ENCODE measurements around the gene ST3GAL2.

ST3GAL2 gene

DNA sequence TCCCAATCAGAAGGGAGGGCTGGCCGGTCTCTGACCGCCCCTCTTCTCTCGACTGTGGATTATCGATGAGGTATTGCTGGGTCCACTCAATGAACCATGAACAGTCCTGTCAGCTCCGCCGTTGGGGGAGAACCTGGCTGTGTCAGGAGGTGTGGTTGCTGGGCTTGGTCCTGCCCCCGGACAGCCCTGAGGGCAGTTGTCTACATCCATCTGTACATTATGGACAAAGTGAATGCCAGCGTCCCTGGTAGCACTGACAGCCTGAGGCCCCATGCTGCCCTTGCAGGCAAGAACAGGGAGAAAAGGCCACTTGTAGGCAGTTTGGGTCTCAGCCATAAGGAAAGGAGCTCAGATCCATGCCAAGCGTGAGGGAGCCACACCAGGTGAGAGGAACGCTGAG, 38.9 kb downstream of the ST3GAL2 start:
- Histone ChIP-seq H3K27me3 (no peaks in the 10 kb centered on the region), H3K4me1 (peaks cover 29% of the 10 kb centered on the region), H3K36me3 (peaks cover 10% of the 10 kb centered on the region), H3K4me3 (ENCODE audit: low read depth, low read length) (no peak overlapping the region), H3K9me3 (no peaks in the 10 kb centered on the region)
- TF ChIP-seq, protein P1, sequence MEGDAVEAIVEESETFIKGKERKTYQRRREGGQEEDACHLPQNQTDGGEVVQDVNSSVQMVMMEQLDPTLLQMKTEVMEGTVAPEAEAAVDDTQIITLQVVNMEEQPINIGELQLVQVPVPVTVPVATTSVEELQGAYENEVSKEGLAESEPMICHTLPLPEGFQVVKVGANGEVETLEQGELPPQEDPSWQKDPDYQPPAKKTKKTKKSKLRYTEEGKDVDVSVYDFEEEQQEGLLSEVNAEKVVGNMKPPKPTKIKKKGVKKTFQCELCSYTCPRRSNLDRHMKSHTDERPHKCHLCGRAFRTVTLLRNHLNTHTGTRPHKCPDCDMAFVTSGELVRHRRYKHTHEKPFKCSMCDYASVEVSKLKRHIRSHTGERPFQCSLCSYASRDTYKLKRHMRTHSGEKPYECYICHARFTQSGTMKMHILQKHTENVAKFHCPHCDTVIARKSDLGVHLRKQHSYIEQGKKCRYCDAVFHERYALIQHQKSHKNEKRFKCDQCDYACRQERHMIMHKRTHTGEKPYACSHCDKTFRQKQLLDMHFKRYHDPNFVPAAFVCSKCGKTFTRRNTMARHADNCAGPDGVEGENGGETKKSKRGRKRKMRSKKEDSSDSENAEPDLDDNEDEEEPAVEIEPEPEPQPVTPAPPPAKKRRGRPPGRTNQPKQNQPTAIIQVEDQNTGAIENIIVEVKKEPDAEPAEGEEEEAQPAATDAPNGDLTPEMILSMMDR (IDR thresholded peaks at IDR 0.05; ENCODE audit: low read depth, low read length) = no peak
- peak; percentile 43 for DNase-seq

DNA sequence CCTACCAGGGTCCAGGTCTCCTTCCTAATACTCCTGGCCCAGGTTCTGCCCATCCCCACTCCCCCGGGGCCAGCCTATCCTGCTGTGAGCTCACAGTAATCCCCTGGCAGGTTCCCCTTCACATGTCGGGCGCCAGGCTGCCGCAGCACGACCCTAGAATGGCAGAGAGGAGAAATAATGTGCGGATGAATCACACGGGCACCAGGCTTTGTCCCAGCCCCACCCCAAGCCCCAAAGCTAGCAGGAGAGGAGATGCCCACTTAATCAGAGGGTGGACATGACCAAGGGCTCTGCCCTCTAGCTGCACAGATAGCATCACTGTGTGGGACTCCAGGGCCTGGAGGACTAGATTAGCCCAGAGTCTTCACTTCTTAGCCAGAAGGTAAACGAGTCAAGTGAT, 39.5 kb downstream of the ST3GAL2 start:
- DNase-seq = peak; percentile 57
- peaks cover 10% of the 10 kb centered on the region for H3K36me3 ChIP-seq
- H3K9me3 ChIP-seq = no peaks in the 10 kb centered on the region
- H3K4me3 ChIP-seq (ENCODE audit: low read depth, low read length) = no peak overlapping the region
- TF ChIP-seq, protein P1 (IDR thresholded peaks at IDR 0.05; ENCODE audit: low read depth, low read length) = no peak
- peaks cover 26% of the 10 kb centered on the region for H3K4me1 ChIP-seq
- no peaks in the 10 kb centered on the region for H3K27me3 ChIP-seq

DNA sequence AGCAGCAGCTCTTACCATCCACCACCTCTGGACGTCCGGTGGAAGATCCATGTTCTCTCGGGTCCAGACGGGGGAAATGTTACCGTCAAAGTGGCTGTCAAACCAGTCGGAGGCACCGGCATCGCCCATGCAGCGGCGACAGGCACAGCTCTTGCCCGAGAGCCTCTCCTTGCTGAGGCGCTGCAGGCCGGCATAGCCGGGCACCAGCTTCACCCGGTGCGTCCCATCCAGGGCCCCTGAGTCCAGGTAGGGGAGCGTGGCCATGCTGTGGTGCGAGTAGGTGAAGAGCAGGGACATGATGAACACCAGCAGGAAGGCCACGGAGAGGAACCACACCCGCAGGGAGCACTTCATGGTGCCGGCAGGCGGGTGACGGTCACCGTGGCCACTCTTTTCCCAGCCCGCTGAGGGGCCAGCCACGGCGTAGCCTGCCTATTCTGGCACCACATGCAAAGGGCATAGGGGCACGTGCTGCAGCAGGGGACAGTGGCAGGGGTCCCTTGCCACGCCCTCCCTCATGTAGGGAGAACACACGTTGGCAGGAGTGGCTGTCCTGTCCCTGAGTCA, 40.6 kb downstream of the ST3GAL2 start:
- Histone ChIP-seq H3K4me3 (ENCODE audit: low read depth, low read length) (no peak overlapping the region), H3K27me3 (no peaks in the 10 kb centered on the region), H3K36me3 (peaks cover 10% of the 10 kb centered on the region), H3K9me3 (no peaks in the 10 kb centered on the region), H3K4me1 (peaks cover 22% of the 10 kb centered on the region)
- DNase-seq = no peak
- TF ChIP-seq, protein P1 (IDR thresholded peaks at IDR 0.05; ENCODE audit: low read depth, low read length) = no peak

DNA sequence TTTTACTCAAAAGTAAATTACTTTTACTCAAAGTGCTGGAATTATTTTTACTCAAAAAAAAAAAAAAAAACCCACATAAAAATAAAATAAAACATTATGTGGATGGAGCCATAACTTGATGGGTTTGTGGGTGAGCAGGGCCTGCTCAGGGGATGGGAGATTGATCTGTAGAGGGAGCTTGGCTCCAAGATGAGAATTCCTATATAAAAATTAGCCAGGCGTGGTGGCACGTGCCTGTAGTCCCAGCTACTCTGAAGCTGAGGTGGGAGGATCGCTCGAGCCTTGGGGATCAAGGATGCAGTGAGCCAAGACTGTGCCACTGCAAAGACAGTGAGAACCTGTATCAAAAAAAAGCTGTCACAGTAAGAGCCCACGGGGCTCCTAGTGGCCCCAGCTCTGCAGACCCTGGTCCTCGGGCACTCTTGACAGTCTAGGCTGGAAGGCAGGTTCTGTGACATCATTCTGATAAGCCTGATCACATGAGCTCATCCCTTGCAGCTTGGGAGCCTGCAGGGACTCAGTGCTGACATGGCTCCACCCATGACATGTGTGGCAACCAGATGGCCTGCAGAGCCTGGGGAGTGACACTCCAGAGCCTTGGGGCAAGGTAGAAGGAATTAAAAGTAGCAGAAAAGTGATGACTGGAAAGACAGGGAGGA, 42.5 kb downstream of the ST3GAL2 start:
- Histone ChIP-seq H3K36me3 (peaks cover 13% of the 10 kb centered on the region), H3K4me3 (ENCODE audit: low read depth, low read length) (no peak overlapping the region), H3K27me3 (no peaks in the 10 kb centered on the region), H3K4me1 (peaks cover 33% of the 10 kb centered on the region), H3K9me3 (no peaks in the 10 kb centered on the region)
- TF ChIP-seq, protein P1 (IDR thresholded peaks at IDR 0.05; ENCODE audit: low read depth, low read length) = peak; percentile 31
- DNase-seq = peak; percentile 96

DNA sequence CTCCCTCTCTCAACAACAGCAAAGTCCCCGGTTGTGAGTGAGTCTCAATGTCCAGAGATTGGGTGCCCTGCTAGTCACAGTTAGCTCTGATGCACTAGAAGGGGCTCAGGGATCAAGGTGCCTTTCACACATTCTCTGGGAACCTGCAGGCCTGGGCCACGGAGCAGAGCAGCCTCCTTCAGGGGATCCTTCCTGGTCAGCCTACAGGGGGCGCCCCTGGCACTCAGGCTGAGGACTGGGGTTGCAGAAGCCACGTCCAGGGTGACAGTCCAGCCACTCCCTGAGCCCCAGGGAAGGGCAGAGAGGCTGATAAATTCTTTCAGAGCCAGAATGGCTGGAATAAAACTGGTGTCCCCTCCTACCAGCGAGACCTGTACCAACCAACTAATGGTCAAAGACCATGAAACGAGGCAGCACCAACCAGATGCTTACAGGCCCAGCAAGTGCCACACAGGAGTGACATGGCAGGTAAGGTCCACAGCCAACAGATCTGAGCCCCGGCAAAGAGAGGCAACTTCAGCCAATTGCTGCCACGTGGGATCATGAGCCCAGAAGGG, 43.5 kb downstream of the ST3GAL2 start:
- Histone ChIP-seq H3K4me3 (ENCODE audit: low read depth, low read length) (no peak overlapping the region), H3K36me3 (peaks cover 13% of the 10 kb centered on the region), H3K27me3 (no peaks in the 10 kb centered on the region), H3K9me3 (no peaks in the 10 kb centered on the region), H3K4me1 (peaks cover 35% of the 10 kb centered on the region)
- DNase-seq = peak; percentile 84
- TF ChIP-seq, protein P1 (IDR thresholded peaks at IDR 0.05; ENCODE audit: low read depth, low read length) = peak; percentile 85

DNA sequence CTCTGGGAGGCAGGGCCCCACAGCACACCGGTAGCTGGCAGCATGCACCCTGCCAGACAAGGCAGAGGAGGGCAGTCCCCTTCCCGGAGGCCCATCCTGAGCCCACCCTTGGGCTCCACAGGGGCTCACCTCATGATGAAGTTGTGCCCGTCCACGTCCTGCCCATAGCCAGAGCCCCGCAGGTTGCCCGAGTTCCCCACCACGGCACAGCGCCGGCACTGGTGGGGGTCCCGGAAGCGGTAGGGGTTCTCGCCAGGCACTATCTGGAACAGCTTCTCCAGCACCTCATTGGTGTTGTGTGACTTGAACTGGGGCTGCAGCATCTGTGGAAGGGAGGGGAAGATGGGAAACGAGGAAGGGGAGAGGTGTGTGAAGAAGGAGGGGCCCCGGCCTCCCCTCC, 44.0 kb downstream of the ST3GAL2 start:
- Histone ChIP-seq H3K4me3 (ENCODE audit: low read depth, low read length) (no peak overlapping the region), H3K4me1 (peaks cover 30% of the 10 kb centered on the region), H3K9me3 (no peaks in the 10 kb centered on the region), H3K36me3 (peaks cover 16% of the 10 kb centered on the region), H3K27me3 (no peaks in the 10 kb centered on the region)
- DNase-seq = no peak
- TF ChIP-seq, protein P1 (IDR thresholded peaks at IDR 0.05; ENCODE audit: low read depth, low read length) = no peak
